DMS114 treated with DMSO at 0.1 percent for 48 hours (cell line): ENCODE measurements around the gene RIF1.

Experiments used
- DNase-seq: peaks from one replicate; lab custom pipeline; 2025; ENCODE audit not compliant: unreplicated experiment; lab: John Stamatoyannopoulos, UW

The RIF1 gene, protein sequence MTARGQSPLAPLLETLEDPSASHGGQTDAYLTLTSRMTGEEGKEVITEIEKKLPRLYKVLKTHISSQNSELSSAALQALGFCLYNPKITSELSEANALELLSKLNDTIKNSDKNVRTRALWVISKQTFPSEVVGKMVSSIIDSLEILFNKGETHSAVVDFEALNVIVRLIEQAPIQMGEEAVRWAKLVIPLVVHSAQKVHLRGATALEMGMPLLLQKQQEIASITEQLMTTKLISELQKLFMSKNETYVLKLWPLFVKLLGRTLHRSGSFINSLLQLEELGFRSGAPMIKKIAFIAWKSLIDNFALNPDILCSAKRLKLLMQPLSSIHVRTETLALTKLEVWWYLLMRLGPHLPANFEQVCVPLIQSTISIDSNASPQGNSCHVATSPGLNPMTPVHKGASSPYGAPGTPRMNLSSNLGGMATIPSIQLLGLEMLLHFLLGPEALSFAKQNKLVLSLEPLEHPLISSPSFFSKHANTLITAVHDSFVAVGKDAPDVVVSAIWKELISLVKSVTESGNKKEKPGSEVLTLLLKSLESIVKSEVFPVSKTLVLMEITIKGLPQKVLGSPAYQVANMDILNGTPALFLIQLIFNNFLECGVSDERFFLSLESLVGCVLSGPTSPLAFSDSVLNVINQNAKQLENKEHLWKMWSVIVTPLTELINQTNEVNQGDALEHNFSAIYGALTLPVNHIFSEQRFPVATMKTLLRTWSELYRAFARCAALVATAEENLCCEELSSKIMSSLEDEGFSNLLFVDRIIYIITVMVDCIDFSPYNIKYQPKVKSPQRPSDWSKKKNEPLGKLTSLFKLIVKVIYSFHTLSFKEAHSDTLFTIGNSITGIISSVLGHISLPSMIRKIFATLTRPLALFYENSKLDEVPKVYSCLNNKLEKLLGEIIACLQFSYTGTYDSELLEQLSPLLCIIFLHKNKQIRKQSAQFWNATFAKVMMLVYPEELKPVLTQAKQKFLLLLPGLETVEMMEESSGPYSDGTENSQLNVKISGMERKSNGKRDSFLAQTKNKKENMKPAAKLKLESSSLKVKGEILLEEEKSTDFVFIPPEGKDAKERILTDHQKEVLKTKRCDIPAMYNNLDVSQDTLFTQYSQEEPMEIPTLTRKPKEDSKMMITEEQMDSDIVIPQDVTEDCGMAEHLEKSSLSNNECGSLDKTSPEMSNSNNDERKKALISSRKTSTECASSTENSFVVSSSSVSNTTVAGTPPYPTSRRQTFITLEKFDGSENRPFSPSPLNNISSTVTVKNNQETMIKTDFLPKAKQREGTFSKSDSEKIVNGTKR (N-terminal part only)

DNA sequence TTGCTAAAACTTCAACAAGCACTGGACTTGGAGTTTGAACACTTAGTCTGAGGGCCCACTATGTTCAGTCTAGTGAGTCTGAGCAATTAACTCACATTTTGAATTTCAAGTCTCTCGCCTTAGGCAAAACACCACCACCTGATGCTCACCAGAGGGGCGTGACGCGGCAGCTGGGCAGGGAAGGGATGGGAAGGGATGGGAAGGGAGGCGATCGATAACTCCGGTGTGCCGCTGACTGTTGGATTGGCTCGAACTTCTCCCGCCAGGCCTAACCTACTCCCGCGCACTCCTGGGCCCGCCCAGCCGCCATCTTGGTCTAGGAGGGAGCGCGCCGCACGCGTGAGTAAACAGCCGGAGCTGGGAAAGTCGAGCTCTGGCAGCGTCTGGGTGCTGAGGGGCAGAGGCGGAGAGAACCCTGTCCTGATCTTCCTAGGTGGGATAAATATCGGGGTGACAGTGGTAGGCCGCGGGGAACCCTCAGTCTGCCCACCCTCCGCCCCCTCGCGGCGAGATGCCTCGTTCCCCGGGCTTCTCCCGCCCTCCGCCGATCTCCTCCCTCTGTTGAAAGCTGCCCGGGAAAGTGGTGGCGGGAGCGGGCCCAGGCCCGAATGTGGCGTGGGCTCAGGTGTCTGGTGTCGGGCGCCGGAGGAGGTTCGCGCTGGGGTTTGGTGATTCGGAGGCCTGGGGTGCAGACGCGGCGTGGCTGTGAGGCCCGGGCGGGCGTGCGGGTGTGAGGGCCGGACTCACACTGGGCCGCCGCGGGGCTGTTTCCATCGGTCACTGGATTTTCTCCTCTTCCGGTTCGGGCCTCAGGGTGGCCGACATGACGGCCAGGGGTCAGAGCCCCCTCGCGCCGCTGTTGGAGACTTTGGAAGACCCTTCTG lies at the start of gene RIF1:
Gene RIF1 (plus strand): TSS at position 302 of the 884 bp plus-strand sequence. CDS start 522 bp downstream, at position 824.
- peak; percentile 84 for DNase-seq

DNA sequence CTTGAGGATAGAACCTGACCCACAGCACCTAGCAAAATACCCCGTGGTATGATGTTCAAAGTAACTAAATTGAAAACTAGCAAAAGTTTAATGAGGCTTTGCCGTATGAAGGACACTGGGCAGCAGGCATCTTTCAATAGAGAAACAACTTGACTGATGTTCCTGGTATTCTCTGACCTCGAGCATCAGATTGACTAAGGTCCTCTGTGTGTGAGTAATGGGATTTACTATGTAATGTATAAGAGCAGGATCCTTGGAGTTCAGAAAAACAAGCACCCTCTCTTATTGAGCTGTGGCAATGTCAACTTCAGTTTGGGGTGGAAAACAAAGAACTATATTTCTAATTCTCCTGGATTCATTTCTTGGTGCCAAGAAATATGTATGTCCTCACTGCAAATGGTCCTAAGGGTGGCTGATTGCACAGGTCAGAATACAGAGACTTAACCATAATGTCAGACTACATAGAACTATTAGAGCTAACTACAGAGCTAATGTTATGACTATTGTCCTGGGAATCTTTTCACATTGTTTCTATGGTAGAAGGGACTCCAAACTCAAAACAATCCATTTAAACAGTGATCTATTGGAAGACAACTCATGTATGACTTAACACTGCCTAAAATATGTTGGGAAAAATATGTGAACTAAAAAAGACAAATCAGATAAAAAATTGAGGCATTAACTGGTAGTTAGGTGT lies 47.9 kb upstream of the RIF1 start:
- no peak for DNase-seq

DNA sequence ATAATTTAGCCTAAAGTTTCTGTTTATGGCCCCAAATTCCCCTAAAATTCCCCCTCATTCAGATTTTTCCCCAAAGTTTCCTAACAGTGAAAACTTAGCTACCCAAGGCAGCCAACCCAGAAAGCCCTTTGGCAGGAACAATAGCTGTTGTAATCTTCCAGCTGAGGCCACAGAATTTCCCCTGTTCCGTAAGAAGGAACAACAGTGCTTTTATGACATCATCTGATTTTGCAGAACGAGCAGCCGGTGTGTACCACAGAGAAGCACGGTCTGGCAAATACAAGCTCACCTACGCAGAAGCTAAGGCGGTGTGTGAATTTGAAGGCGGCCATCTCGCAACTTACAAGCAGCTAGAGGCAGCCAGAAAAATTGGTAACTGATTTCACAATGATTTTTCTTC lies 46.0 kb upstream of the RIF1 start:
- DNase-seq, result no peak

DNA sequence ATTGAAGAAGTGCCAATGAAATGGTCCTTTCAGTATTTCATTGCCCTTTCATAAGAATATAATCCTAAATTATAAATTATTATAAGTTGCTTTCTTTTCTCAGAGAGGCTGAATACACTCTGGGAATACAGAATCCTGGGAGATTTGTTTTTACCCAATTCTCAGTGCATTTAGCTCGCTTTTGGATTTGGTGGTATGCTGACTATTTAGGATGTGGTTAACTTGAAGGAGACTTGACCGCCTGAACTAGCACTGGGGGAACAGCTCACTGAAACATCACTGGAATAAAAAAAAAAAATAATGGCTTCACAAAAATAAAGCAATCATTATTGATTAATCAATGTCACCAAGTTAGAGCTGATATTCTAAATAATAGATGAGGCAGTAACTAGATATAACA lies 42.1 kb upstream of the RIF1 start:
- no peak for DNase-seq

DNA sequence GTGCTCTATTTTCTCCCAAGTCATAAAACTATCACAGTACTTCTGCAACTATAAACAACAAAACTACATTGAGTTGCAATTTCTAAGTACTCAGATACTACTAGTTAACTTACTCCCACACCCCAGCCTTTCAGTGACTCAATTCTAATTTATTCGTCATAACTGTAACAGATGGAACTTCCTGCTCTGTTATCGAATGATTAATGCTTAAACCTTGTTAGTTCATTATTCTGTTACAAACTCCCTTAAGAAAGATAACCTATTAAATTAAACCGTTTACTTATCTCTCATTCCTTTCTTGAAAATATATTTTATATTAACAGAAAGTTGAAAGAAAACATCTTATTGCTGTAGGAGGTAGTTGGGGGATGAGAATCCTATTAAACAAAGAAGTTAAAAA lies 35.3 kb upstream of the RIF1 start:
- DNase-seq, result no peak

DNA sequence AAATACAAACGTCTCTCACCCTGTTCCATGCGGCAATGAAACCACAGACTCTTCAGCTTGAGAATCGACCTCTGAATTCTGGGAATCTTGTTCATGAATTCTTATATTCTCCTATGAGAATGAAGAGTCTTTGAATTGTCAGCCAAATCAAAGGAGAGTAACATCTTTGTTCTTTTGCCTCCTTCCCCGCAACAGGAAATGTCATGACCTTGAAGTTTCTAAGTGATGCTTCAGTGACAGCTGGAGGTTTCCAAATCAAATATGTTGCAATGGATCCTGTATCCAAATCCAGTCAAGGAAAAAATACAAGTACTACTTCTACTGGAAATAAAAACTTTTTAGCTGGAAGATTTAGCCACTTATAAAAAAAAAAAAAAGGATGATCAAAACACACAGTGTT lies 30.5 kb upstream of the RIF1 start:
- no peak for DNase-seq

DNA sequence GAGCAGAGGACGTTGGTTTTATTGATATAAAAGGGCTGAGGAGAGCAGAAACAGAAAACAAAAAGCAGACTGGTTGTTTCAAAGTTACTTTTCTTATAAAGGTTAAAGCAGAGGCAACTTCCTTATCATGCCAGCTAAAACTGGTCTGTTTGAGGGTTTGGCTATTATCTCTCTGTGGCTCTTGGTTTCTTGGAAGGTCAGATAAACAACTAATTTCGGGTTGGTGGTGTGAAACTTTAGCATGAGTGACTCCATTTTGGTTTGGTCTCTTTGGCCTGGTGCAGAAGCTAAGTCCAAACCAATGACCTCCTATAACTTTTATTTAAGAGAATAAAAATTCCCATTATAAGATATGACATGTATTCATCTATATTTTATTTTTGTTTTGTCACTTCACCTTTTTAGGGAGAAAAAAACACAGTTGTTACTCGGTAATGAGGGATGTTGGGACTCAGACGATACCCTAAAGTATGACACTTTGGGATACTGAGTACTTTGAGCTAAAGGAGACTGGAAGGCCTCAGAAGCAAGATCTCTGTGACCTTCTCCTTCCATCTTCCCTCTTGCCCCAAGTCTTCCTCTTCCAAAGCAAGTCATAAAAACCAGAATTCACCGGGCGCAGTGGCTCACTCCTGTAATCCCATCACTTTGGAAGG lies 29.0 kb upstream of the RIF1 start:
- no peak for DNase-seq

DNA sequence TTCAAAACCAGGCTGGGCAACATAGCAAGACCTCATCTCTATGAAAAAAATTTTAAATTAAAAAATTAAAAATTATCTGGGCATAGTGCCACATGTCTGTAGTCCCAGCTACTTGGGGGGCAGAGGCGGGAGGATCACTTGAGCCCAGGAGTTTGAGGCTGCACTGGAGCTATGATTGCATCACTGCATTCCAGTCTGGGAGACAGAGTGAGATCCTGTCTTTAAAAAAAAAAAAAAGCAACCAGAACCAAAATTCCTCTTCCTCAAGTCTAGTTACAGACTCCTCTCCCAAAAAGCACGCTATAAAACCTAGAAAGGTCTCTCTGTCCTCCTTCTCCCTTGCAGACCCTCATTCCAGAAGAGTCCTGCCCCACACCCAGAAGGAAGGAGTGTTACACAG lies 28.4 kb upstream of the RIF1 start:
- DNase-seq, result no peak

DNA sequence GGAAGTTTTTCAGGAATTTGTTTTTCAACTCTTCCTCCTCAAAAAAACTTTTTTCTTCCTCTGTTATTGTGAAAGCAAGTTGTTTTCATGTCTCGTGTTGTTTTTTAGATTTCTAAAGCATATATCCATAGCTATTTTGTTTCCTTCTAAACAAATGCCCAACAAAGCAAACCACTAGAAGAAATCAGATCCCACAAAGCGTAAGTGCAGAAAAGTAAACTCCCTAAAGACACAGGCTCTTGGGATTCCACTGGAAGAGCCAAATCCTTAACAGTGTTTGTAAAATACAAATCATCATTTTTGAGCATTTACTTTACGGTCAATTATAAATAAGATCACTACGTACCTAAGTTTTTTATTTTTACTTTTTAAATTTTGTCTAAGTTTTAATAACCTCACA lies 21.7 kb upstream of the RIF1 start:
- no peak for DNase-seq

DNA sequence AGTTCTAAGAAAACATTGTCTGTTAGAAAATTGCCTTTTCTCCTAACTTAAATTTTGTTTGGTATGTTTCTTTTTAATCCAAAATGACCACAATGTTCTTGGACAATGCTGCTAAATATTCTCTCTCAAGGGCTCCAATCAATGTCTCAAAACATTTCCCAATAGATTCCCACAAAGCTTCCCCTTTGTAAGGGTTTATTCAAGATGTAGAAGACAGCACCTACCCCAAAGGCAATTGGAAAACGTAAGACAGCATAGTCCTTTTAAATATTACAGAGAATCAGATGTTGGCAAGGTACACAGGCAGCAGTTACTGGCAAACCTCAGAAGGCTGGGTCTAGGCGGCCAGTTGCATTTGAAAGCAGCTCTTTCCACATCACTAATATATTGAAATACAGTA lies 18.3 kb upstream of the RIF1 start:
- no peak for DNase-seq

DNA sequence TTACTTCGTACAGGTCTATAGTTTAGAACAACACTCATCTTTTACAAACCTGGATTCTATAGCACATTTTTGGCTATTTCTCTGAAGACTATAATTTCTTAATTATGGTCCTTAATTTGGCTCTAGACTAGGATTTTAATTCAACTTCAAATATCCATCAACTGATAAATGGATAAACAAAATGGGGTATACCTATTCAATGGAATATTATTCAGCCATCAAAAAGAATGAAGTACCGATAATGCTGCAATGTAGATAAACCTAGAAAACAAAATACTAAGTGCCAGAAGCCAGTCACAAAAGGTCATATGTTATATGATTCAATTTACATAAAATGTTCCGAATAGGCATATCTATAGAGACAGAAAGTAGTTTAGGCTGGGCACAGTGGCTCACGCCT lies 15.2 kb upstream of the RIF1 start:
- DNase-seq, result no peak

DNA sequence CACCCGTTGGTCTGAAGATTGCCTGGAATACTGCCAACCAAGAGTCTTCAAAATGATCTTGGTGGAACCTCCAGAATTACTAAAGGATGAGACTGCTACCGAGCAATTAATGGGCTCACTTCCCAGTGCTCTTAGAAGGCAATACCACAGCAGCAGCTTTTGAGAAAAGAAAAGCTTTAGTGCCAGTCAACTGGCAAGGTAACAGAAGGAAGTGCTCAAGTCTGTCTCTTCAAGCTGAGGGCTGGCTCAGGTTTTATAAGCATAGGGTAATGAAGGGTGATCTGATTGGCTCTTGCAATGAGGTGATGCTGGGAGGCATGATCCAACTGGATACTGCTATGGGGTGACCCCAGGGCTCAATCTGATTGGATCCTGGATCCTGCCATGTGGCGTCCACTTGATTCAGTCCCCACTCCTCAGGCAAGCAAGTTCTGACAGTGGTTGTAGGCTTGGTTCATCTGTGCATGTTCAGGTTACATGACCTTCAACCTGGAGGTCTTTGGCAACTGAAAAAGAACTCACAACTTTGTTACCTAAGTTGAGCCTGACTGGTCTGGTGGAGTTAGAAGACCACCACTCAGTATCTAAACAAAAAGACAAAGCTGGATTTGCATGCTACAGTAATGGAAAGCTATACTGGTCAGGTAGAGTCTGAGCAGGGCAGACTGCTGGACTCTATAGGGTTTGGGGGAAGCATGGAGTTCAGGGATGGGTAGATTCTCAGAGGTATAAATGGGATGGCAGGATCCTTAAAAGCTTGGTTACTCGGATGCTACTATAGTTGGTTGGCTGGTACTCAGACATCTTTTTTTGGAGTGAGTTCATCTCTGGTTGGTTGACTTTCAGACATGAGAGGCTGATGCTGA lies 14.0 kb upstream of the RIF1 start:
- no peak for DNase-seq

DNA sequence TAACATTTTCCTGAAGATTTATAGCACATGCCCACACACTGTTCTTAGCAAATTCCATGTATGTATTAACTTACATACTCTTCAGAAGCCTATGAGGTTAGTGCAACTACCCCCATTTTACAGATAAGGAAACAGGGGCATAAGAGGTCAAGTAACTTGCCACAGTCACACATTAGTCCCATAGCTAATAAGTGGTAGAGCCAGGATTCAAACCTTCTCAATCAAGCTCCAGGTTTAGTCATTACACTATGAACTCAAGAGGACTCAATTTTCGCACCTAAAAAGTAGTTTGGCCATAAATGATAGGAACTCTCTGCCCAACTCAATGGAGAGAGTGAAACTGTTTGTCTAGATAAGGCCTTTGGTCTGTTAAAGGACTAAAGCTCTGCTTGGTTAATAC lies 9.7 kb upstream of the RIF1 start:
- no peak for DNase-seq

DNA sequence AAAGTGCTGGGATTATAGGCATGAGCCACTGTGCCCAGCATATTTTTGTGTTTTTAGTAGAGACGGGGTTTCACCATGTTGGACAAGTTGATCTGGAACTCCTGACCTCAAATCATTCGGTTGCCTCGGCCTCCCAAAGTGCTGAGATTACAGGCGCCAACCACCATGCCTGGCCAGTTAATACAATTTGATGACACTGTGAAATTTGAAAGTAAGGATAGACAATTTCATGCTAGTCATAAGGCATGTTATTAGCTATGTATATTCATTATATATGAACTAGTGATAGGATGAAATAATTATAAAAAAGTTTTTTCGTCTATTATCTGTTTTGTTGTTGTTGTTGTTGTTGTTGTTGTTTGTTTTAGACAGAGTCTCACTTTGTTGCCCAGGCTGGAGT lies 8.6 kb upstream of the RIF1 start:
- no peak for DNase-seq

DNA sequence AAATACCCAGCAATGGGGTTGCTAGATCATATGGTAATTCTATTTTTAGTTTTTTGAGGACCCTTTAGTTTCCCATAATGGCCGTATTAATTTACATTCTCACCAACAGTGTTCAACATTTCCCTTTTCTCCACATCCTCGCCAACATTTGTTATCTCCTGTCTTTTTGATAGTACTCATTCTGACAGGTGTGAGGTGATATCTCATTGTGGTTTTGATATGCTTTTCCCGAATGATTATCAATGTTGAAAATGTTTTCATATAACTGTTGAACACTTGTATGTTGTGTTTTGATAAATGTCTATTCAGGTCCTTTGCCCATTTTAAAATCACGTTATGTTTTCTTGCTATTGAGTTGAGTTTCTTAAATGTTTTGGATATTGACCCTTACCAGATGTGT lies 5.8 kb upstream of the RIF1 start:
- no peak for DNase-seq

DNA sequence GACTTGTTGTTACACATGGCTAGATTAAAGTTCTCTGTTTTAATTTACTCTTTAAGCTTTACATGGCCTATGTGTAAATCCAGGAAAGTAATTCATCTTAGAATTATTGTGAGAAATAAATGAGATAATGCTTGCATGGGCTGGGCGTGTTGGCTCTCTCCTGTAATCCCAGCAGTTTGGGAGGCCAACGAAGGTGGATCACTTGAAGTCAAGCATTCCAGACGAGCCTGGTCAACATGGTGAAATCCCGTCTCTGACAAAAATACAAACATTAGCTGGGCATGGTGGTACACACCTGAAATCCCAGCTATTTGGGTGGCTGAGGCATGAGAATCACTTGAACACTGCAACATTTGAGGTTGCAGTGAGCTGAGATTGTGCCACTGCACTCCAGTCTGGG lies 4.3 kb upstream of the RIF1 start:
- DNase-seq, result no peak

DNA sequence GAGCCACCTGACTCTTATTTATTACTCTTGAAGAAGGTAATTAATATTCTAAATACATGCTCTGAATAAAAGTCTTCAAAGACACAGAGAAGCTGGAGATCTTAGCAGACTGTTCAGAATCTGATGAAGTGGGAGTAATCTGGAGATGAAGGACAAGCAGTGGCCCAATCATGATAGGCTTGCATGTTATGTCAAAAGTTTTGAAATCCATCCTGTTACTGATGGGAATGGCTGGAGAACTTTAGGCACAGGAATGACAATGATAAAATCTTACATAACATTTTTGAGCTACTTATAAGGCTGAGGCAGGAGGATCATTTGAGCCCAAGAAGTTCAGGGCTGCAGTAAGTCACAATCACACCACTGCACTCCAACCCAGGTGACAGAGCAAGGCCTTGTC lies 2.4 kb upstream of the RIF1 start:
- no peak for DNase-seq

DNA sequence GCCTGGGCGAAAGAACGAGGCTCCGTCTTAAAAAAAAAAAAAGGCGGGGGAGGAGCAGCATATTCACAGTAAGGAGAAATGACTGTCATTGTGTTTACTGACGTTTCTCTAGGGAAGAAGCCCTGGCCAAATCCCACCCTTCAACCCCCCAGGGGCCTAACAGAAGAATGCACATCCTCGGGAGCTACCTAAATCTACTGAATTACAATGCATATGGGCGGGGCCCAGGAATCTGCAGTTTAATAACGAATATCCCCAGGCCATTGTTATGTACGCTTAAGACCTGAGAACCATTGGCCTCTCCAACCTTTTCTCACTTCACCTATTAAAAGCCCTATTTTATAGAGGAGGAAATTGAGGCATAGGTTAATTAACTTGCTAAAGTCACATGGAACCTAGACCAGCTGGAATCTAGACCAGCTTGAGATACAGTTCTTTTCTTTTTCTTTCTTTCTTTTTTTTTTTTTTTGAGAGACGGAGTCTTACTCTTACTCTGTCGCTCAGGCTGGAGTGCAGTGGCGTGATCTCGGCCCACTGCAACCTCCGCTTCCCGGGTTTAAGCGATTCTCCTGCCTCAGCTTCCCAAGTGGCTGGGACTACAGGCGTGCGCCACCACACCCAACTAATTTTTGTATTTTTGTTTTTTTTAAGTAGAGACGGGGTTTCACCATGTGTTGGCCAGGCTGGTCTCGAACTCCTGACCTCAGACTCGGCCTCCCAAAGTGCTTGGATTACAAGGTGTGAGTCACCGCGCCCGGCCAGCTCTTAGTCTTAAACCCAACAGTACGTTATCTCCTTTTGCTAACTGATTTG lies 708 bp upstream of the RIF1 start:
- no peak for DNase-seq
